Esophagus (tissue), 2 donors: ENCODE measurements around the gene DNAJC11. TPM values are rescaled to one million over a fixed set of nuclear protein-coding genes. Genes with fewer than 3 reads are reported as not detected.

Experiments
- polyA plus RNA-seq, 2 donors: library from polyadenylated mRNA; stranded (reverse); fragments of 200-250 nt; gene quantifications; one replicate each; pipeline ENCODE4 v1.2.3, GENCODE V29; 2013
- donor health status: healthy with polysubstance abuse.
- donor health status: Bipolar disorder and iron deficiency.

DNAJC11 gene
- polyA plus RNA-seq, 2 donors = 21.9 to 23.0 TPM

Other genes with a start within 250 kb of the DNAJC11 start
- 10 to 100 TPM; 23.9 to 53.9 TPM for gene TNFRSF25, start 235.6 kb downstream of the DNAJC11 start, polyA plus RNA-seq
- 10 to 100 TPM; 18.5 to 28.0 TPM for gene PLEKHG5, start 210.1 kb downstream of the DNAJC11 start, polyA plus RNA-seq
- gene NOL9, start 147.3 kb downstream of the DNAJC11 start, polyA plus RNA-seq = 1 to 10 TPM; 3.8 to 5.7 TPM
- gene TAS1R1, start 146.5 kb downstream of the DNAJC11 start, polyA plus RNA-seq = under 1 TPM; 0.02 to 0.04 TPM
- gene ZBTB48, start 121.8 kb downstream of the DNAJC11 start, polyA plus RNA-seq = 10 to 100 TPM; 16.2 to 42.7 TPM
- gene KLHL21, start 98.9 kb downstream of the DNAJC11 start, polyA plus RNA-seq = 10 to 100 TPM; 20.5 to 22.3 TPM
- 1 to 10 TPM; 8.4 to 9.0 TPM for gene PHF13, start 88.1 kb downstream of the DNAJC11 start, polyA plus RNA-seq
- gene THAP3, start 76.9 kb downstream of the DNAJC11 start, polyA plus RNA-seq = 10 to 100 TPM; 10.5 to 18.1 TPM
- gene CAMTA1, start 83.6 kb upstream of the DNAJC11 start, polyA plus RNA-seq = 10 to 100 TPM; 61.1 to 75.0 TPM